Measurements from ENCODE around the gene MDH2. TPM values are rescaled to one million over a fixed set of nuclear protein-coding genes. Genes with fewer than 3 reads are reported as not detected.
"Not testable (repeated sequence)": the region's sequence is repeated elsewhere in the genome, so short reads cannot be mapped to it uniquely, and the experiment has no call there.

The MDH2 gene
- total and polyA plus RNA-seq, 2 donors (not counting 1 experiment from before 2014, with no cell fraction given) = 49.4 to 90.7 TPM

- Histone ChIP-seq H3K79me2 (ENCODE audit: control insufficient read depth, insufficient read depth, low read length) (peaks cover 79% of the 10 kb centered on the region), H3K9me3 (ENCODE audit: control insufficient read depth, insufficient read depth, low read depth, low read length) (no peaks in the 10 kb centered on the region), H3K9ac (ENCODE audit: insufficient read depth, low read length) (no peak overlapping the region), H3K36me3 (ENCODE audit: control insufficient read depth, insufficient read depth, low read length) (peaks cover 6% of the 10 kb centered on the region), H2AFZ (ENCODE audit: low read length) (no peak overlapping the region), H3K27me3 (ENCODE audit: control insufficient read depth, insufficient read depth, low read length) (no peaks in the 10 kb centered on the region), H3K4me3 (replicated peaks in 1 of 4; ENCODE audit: control extremely low read depth in 1 of 4, insufficient read depth in 1 of 4, low read depth in 3 of 4, low read length in 4 of 4) (peak overlapping the region; percentile 84 to 96 (median 94)), H4K20me1 (ENCODE audit: control insufficient read depth, extremely low read depth, insufficient read depth, low read length) (peaks cover 2% of the 10 kb centered on the region), H3K4me1 (ENCODE audit: control insufficient read depth, extremely low read depth, insufficient read depth, low read length) (peaks cover 12% of the 10 kb centered on the region), H3K4me2 (ENCODE audit: extremely low read depth, insufficient read depth, low read length) (peak overlapping the region; percentile 79), H3K27ac (ENCODE audit: insufficient read depth, low read length) (peak overlapping the region; percentile 94)
- no peak for DNase-seq (ENCODE audit: low read depth in 2 of 2)
- TF ChIP-seq CTCF (conservative IDR thresholded peaks at IDR 0.05 in 1 of 2, IDR thresholded peaks at IDR 0.05 in 1 of 2; ENCODE audit: low read depth in 1 of 2, low read length in 2 of 2) (no peak), EZH2 (IDR thresholded peaks at IDR 0.05; ENCODE audit: low read length, missing control alignments) (no peak)
Measured at GRCh38 chr7:76049295-76049694, 1.4 kb downstream of the MDH2 start.

- Histone ChIP-seq H3K9ac (ENCODE audit: insufficient read depth, low read length) (no peak overlapping the region), H3K4me2 (ENCODE audit: extremely low read depth, insufficient read depth, low read length) (no peak overlapping the region), H4K20me1 (ENCODE audit: control insufficient read depth, extremely low read depth, insufficient read depth, low read length) (peaks cover 2% of the 10 kb centered on the region), H3K4me1 (ENCODE audit: control insufficient read depth, extremely low read depth, insufficient read depth, low read length) (peaks cover 15% of the 10 kb centered on the region), H3K27me3 (ENCODE audit: control insufficient read depth, insufficient read depth, low read length) (no peaks in the 10 kb centered on the region), H2AFZ (ENCODE audit: low read length) (no peak overlapping the region), H3K79me2 (ENCODE audit: control insufficient read depth, insufficient read depth, low read length) (peaks cover 85% of the 10 kb centered on the region), H3K36me3 (ENCODE audit: control insufficient read depth, insufficient read depth, low read length) (peaks cover 6% of the 10 kb centered on the region), H3K27ac (ENCODE audit: insufficient read depth, low read length) (no peak overlapping the region), H3K9me3 (ENCODE audit: control insufficient read depth, insufficient read depth, low read depth, low read length) (no peaks in the 10 kb centered on the region), H3K4me3 (replicated peaks in 1 of 4; ENCODE audit: control extremely low read depth in 1 of 4, insufficient read depth in 1 of 4, low read depth in 3 of 4, low read length in 4 of 4) (no peak overlapping the region)
- no peak for TF ChIP-seq CTCF (conservative IDR thresholded peaks at IDR 0.05 in 1 of 2, IDR thresholded peaks at IDR 0.05 in 1 of 2; ENCODE audit: low read depth in 1 of 2, low read length in 2 of 2)
- no peak for TF ChIP-seq EZH2 (IDR thresholded peaks at IDR 0.05; ENCODE audit: low read length, missing control alignments)
- DNase-seq (ENCODE audit: low read depth in 2 of 2) = no peak
Measured at GRCh38 chr7:76050545-76050944, 2.6 kb downstream of the MDH2 start.

- no peak for DNase-seq (ENCODE audit: low read depth in 2 of 2)
- Histone ChIP-seq H4K20me1 (ENCODE audit: control insufficient read depth, extremely low read depth, insufficient read depth, low read length) (peaks cover 2% of the 10 kb centered on the region), H3K27me3 (ENCODE audit: control insufficient read depth, insufficient read depth, low read length) (no peaks in the 10 kb centered on the region), H3K4me2 (ENCODE audit: extremely low read depth, insufficient read depth, low read length) (no peak overlapping the region), H3K9me3 (ENCODE audit: control insufficient read depth, insufficient read depth, low read depth, low read length) (no peaks in the 10 kb centered on the region), H3K27ac (ENCODE audit: insufficient read depth, low read length) (no peak overlapping the region), H3K79me2 (ENCODE audit: control insufficient read depth, insufficient read depth, low read length) (peaks cover 83% of the 10 kb centered on the region), H3K36me3 (ENCODE audit: control insufficient read depth, insufficient read depth, low read length) (peaks cover 8% of the 10 kb centered on the region), H3K4me3 (replicated peaks in 1 of 4; ENCODE audit: control extremely low read depth in 1 of 4, insufficient read depth in 1 of 4, low read depth in 3 of 4, low read length in 4 of 4) (no peak overlapping the region), H3K4me1 (ENCODE audit: control insufficient read depth, extremely low read depth, insufficient read depth, low read length) (peaks cover 15% of the 10 kb centered on the region), H3K9ac (ENCODE audit: insufficient read depth, low read length) (no peak overlapping the region), H2AFZ (ENCODE audit: low read length) (no peak overlapping the region)
- TF ChIP-seq CTCF (conservative IDR thresholded peaks at IDR 0.05 in 1 of 2, IDR thresholded peaks at IDR 0.05 in 1 of 2; ENCODE audit: low read depth in 1 of 2, low read length in 2 of 2) = no peak
- TF ChIP-seq EZH2 (IDR thresholded peaks at IDR 0.05; ENCODE audit: low read length, missing control alignments) = no peak
Measured at GRCh38 chr7:76051840-76052239, 3.9 kb downstream of the MDH2 start.

- not testable (repeated sequence) for H4K20me1 ChIP-seq (ENCODE audit: control insufficient read depth, extremely low read depth, insufficient read depth, low read length); H2AFZ ChIP-seq (ENCODE audit: low read length); H3K9me3 ChIP-seq (ENCODE audit: control insufficient read depth, insufficient read depth, low read depth, low read length); H3K27me3 ChIP-seq (ENCODE audit: control insufficient read depth, insufficient read depth, low read length); H3K4me3 ChIP-seq (replicated peaks in 1 of 4; ENCODE audit: control extremely low read depth in 1 of 4, insufficient read depth in 1 of 4, low read depth in 3 of 4, low read length in 4 of 4); H3K4me2 ChIP-seq (ENCODE audit: extremely low read depth, insufficient read depth, low read length); H3K9ac ChIP-seq (ENCODE audit: insufficient read depth, low read length); H3K27ac ChIP-seq (ENCODE audit: insufficient read depth, low read length); DNase-seq (ENCODE audit: low read depth in 2 of 2)
- Histone ChIP-seq H3K79me2 (ENCODE audit: control insufficient read depth, insufficient read depth, low read length) (peaks cover 76% of the 10 kb centered on the region), H3K4me1 (ENCODE audit: control insufficient read depth, extremely low read depth, insufficient read depth, low read length) (peaks cover 15% of the 10 kb centered on the region), H3K36me3 (ENCODE audit: control insufficient read depth, insufficient read depth, low read length) (peaks cover 14% of the 10 kb centered on the region)
Measured at GRCh38 chr7:76052681-76053080, 4.8 kb downstream of the MDH2 start.

Measured in fibroblast of lung (primary cell).